ENCODE data around the gene ARPC4.
A peak's percentile ranks its signal among the peaks of the same experiment; 100 is the strongest.

The ARPC4 gene

GRCh38 chr3:9793161-9793781 lies 389 bp downstream of the ARPC4 start:
- no peak for DNase-seq

GRCh38 chr3:9794400-9794799 lies 1.5 kb downstream of the ARPC4 start:
- no peak for DNase-seq

GRCh38 chr3:9795207-9795606 lies 2.3 kb downstream of the ARPC4 start:
- no peak for DNase-seq

GRCh38 chr3:9797196-9797945 lies 4.5 kb downstream of the ARPC4 start:
- no peak for DNase-seq

GRCh38 chr3:9800529-9800928 lies 7.6 kb downstream of the ARPC4 start:
- DNase-seq: no peak

- no peak for DNase-seq
Measured at GRCh38 chr3:9803494-9803893, 10.6 kb downstream of the ARPC4 start.

GRCh38 chr3:9804996-9805395 lies 12.1 kb downstream of the ARPC4 start:
- no peak for DNase-seq

GRCh38 chr3:9806137-9806536 lies 13.3 kb downstream of the ARPC4 start:
- no peak for DNase-seq

- DNase-seq: peak in 1 of 2 experiments; percentile 11
Measured at GRCh38 chr3:9806688-9807589, 14.1 kb downstream of the ARPC4 start.

GRCh38 chr3:9807981-9808344 lies 15.1 kb downstream of the ARPC4 start:
- DNase-seq: no peak

- DNase-seq: peak in 1 of 2 experiments; percentile 37
Measured at GRCh38 chr3:9808345-9809037, 15.6 kb downstream of the ARPC4 start.

GRCh38 chr3:9809239-9809614 lies 16.3 kb downstream of the ARPC4 start:
- no peak for DNase-seq

- peak; percentile 45 to 51 for DNase-seq
Measured at GRCh38 chr3:9809615-9810432, 16.9 kb downstream of the ARPC4 start, which contains the start of gene TTLL3. Gene TTLL3 (plus strand): TSS chr3:9810262. CDS start chr3:9810662, 400 bp downstream.

- no peak for DNase-seq
Measured at GRCh38 chr3:9810433-9810770, 17.5 kb downstream of the ARPC4 start.

GRCh38 chr3:9810846-9811245 lies 18.0 kb downstream of the ARPC4 start:
- DNase-seq: no peak

GRCh38 chr3:9812870-9813483 lies 20.1 kb downstream of the ARPC4 start:
- no peak for DNase-seq

GRCh38 chr3:9815986-9816385 lies 23.1 kb downstream of the ARPC4 start:
- no peak for DNase-seq

- no peak for DNase-seq
Measured at GRCh38 chr3:9817436-9817835, 24.6 kb downstream of the ARPC4 start.

- no peak for DNase-seq
Measured at GRCh38 chr3:9818666-9819335, 25.9 kb downstream of the ARPC4 start.

- no peak for DNase-seq
Measured at GRCh38 chr3:9820543-9820942, 27.7 kb downstream of the ARPC4 start.

- no peak for DNase-seq
Measured at GRCh38 chr3:9820946-9821345, 28.1 kb downstream of the ARPC4 start.

Measured in NCI-H2081 (cell line).